ENCODE results near the gene RTN4.

RTN4 gene

GRCh38 chr2:55088400-55088799 lies 38.1 kb upstream of the RTN4 start:
- H3K27ac Mint-ChIP-seq = no peak overlapping the region
- H3K36me3 Mint-ChIP-seq (ENCODE audit: low read depth) = no peaks in the 10 kb centered on the region
- TF ChIP-seq CTCF (IDR thresholded peaks at IDR 0.05) = no peak
- no peaks in the 10 kb centered on the region for H3K4me1 Mint-ChIP-seq
- no peak overlapping the region for H3K4me3 Mint-ChIP-seq
- no peaks in the 10 kb centered on the region for H3K9me3 Mint-ChIP-seq
- H3K27me3 Mint-ChIP-seq (ENCODE audit: low read depth, poor library complexity) = peaks cover 1% of the 10 kb centered on the region
- no peak for DNase-seq

- no peaks in the 10 kb centered on the region for H3K36me3 Mint-ChIP-seq (ENCODE audit: low read depth)
- DNase-seq = no peak
- no peaks in the 10 kb centered on the region for H3K27me3 Mint-ChIP-seq (ENCODE audit: low read depth, poor library complexity)
- no peak for TF ChIP-seq CTCF (IDR thresholded peaks at IDR 0.05)
- no peaks in the 10 kb centered on the region for H3K4me1 Mint-ChIP-seq
- no peak overlapping the region for H3K27ac Mint-ChIP-seq
- H3K4me3 Mint-ChIP-seq = no peak overlapping the region
- H3K9me3 Mint-ChIP-seq = no peaks in the 10 kb centered on the region
These were observed 37.7 kb upstream of the RTN4 start for GRCh38 chr2:55087936-55088335.

GRCh38 chr2:55087501-55087900 lies 37.2 kb upstream of the RTN4 start:
- Mint-ChIP-seq H3K4me3 (no peak overlapping the region), H3K36me3 (ENCODE audit: low read depth) (no peaks in the 10 kb centered on the region), H3K27me3 (ENCODE audit: low read depth, poor library complexity) (no peaks in the 10 kb centered on the region), H3K9me3 (no peaks in the 10 kb centered on the region), H3K27ac (no peak overlapping the region), H3K4me1 (no peaks in the 10 kb centered on the region)
- no peak for TF ChIP-seq CTCF (IDR thresholded peaks at IDR 0.05)
- no peak for DNase-seq

- H3K9me3 Mint-ChIP-seq = peaks cover 2% of the 10 kb centered on the region
- no peak for TF ChIP-seq CTCF (IDR thresholded peaks at IDR 0.05)
- H3K36me3 Mint-ChIP-seq (ENCODE audit: low read depth) = no peaks in the 10 kb centered on the region
- H3K27me3 Mint-ChIP-seq (ENCODE audit: low read depth, poor library complexity) = no peaks in the 10 kb centered on the region
- H3K4me3 Mint-ChIP-seq = no peak overlapping the region
- H3K27ac Mint-ChIP-seq = no peak overlapping the region
- no peaks in the 10 kb centered on the region for H3K4me1 Mint-ChIP-seq
- no peak for DNase-seq
These were observed 35.1 kb upstream of the RTN4 start for GRCh38 chr2:55085113-55086040.

GRCh38 chr2:55084641-55085040 lies 34.4 kb upstream of the RTN4 start:
- TF ChIP-seq CTCF (IDR thresholded peaks at IDR 0.05) = no peak
- Mint-ChIP-seq H3K4me1 (no peaks in the 10 kb centered on the region), H3K27ac (no peak overlapping the region)

More at GRCh38 chr2:55084641-55085040, 34.4 kb upstream of the RTN4 start:
- peaks cover 7% of the 10 kb centered on the region for H3K9me3 Mint-ChIP-seq
- no peak for DNase-seq
- no peaks in the 10 kb centered on the region for H3K27me3 Mint-ChIP-seq (ENCODE audit: low read depth, poor library complexity)
- H3K36me3 Mint-ChIP-seq (ENCODE audit: low read depth) = no peaks in the 10 kb centered on the region
- no peak overlapping the region for H3K4me3 Mint-ChIP-seq
